ENCODE data around the gene SCGB3A2. TPM values are rescaled to one million over a fixed set of nuclear protein-coding genes. Genes with fewer than 3 reads are reported as not detected.

SCGB3A2 gene
- total and polyA plus RNA-seq, 2 of the 8 experiments (the other 6 are each of a cell fraction or from before 2014, with no cell fraction given) = 47.1 to 63.6 TPM

GRCh38 chr5:147904110-147904509 is 25.6 kb downstream of the SCGB3A2 start (continued):
- no peak for TF ChIP-seq CHD7 (IDR thresholded peaks at IDR 0.05; ENCODE audit: insufficient replicate concordance, low read length)
- TF ChIP-seq GABPA (IDR thresholded peaks at IDR 0.05; ENCODE audit: borderline replicate concordance, insufficient read depth, low read length) = no peak
- TF ChIP-seq NANOG (IDR thresholded peaks at IDR 0.05; ENCODE audit: insufficient read depth, low read depth, low read length, poor library complexity, severe bottlenecking) = no peak
- no peak for TF ChIP-seq ATF2 (IDR thresholded peaks at IDR 0.05; ENCODE audit: low read length)
- no peak for TF ChIP-seq HDAC6 (IDR thresholded peaks at IDR 0.05; ENCODE audit: low read depth, low read length)
